H1 (cell line): ENCODE data around the gene FGFR2. TPM values are rescaled to one million over a fixed set of nuclear protein-coding genes. Genes with fewer than 3 reads are reported as not detected.

ENCODE experiments used
- CBX5 ChIP-seq: fragments of 300-800, 300-1000 bp; sonication (generic); IDR thresholded peaks from 2 replicates; pipeline ENCODE4 v1.7.1; 2016; ENCODE audit warnings: antibody characterized with exemption, low read length, low read depth
- EP300 ChIP-seq, 2 experiments: IDR thresholded peaks; 1 replicate in 1 of 2; 2 replicates in 1 of 2; pipeline ENCODE4 v1.6.1; 2011 to 2012; ENCODE audit warnings: low read depth in 2 of 2, low read length in 2 of 2, mild to moderate bottlenecking in 2 of 2, borderline replicate concordance in 1 of 2, inconsistent platforms in 1 of 2, moderate library complexity in 1 of 2
- GTF2F1 ChIP-seq: IDR thresholded peaks from 2 replicates; pipeline ENCODE4 v1.6.1; 2012; ENCODE audit warnings: low read depth, low read length, improper control_type of control experiment, borderline replicate concordance
- TCF12 ChIP-seq: IDR thresholded peaks from 2 replicates; pipeline ENCODE4 v1.6.1; 2011; ENCODE audit warnings: low read depth, mild to moderate bottlenecking, low read length
- polyA plus RNA-seq, 7 experiments: library from polyadenylated mRNA; depleted of rRNA in 3 of 7; stranded (reverse) in 5 of 7; unstranded in 2 of 7; fragments of >200 nt in 5 of 7; fragments of 200-250 nt in 2 of 7; gene quantifications; 1 replicate in 5 of 7; 2 replicates in 1 of 7; 4 replicates in 1 of 7; pipeline versions ENCODE4 v1.2.1 to v1.2.3, GENCODE V29; 2011 to 2013; ENCODE audit warnings: missing spikeins in 2 of 7, mixed read lengths in 2 of 7
- total RNA-seq: library from RNA; stranded (reverse); fragmentation: NEBNext Ultra II Directional; extraction: Animal tissue kit (Norgen Biotek cat#: 25700); gene quantifications from 2 replicates; pipeline ENCODE4 v1.2.1, GENCODE V29; 2021

Gene FGFR2
- total and polyA plus RNA-seq, 2 of the 8 experiments (the other 6 are each of a cell fraction or from before 2014, with no cell fraction given): 50.2 to 81.2 TPM

DNA sequence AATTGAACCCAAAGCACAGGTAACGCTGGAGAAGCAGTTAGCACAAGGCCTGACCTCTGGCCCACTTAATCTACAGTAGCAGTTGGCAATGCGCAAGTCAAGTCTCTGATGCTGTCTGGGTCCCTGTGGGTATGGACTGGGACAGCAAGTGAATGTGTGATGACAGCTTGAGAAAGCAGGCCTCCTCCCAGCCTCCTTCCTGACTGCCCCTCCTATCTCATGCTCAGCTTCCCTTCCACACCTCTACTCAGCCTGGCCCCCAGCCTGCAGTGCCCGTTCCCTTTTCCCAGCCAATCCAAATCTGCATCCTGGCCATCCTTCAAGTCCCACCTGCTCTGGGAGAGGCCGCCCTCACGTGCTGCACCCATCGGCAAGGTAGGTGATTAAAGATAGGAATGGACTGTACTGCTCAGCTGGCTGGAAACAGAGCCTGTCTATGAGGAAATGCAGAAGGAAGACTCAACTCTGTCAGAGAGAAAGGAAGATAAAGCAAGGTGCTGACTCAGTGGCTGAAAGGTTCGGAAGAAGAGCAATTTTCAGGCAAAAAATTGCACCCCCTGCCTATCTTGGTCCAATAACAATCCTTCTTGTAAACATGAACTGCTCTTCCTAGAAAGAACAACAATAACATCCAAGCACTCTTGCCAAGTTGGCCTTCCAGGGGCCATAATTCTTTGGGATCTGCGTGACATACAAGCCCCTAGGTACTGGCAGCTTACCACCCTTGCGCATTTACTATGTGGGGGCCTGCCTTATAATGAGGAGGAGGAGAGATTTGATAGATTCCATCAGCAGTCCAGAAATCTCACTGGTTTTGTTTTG lies 16.6 kb upstream of the FGFR2 start (continued):
- TF ChIP-seq CBX5 (no peak), EP300 (IDR thresholded peaks at IDR 0.05; ENCODE audit: borderline replicate concordance in 1 of 2, low read depth in 2 of 2, low read length in 2 of 2) (no peak), TCF12 (no peak), GTF2F1 (no peak)
